Caki2 (cell line): Measurements from ENCODE around the gene MASP1. TPM values are rescaled to one million over a fixed set of nuclear protein-coding genes. Genes with fewer than 3 reads are reported as not detected.
A peak's percentile ranks its signal among the peaks of the same experiment; 100 is the strongest.
"Not testable (repeated sequence)": the region's sequence is repeated elsewhere in the genome, so short reads cannot be mapped to it uniquely, and the experiment has no call there.

Experiments used
- DNase-seq: peaks from one replicate; pipeline ENCODE4 v3.0.0-alpha.2; 2015; ENCODE audit warnings: low read depth
- in situ Hi-C: cut with HindIII; loops from 2 replicates; pipeline ENCODE4 v1.10.0; 2016; ENCODE audit warnings: low sequenced_read_pairs, low pct_unique_long_range_greater_than_20kb, mixed read lengths
- total RNA-seq: library from RNA; depleted of rRNA; stranded (reverse); fragments of >200 nt; shearing (Covaris generic); gene quantifications from 2 replicates; pipeline ENCODE4 v1.2.3, GENCODE V29; 2014; ENCODE audit warnings: low replicate concordance

The MASP1 gene
- total RNA-seq, 1 experiment from 2014 or later = not detected

DNA sequence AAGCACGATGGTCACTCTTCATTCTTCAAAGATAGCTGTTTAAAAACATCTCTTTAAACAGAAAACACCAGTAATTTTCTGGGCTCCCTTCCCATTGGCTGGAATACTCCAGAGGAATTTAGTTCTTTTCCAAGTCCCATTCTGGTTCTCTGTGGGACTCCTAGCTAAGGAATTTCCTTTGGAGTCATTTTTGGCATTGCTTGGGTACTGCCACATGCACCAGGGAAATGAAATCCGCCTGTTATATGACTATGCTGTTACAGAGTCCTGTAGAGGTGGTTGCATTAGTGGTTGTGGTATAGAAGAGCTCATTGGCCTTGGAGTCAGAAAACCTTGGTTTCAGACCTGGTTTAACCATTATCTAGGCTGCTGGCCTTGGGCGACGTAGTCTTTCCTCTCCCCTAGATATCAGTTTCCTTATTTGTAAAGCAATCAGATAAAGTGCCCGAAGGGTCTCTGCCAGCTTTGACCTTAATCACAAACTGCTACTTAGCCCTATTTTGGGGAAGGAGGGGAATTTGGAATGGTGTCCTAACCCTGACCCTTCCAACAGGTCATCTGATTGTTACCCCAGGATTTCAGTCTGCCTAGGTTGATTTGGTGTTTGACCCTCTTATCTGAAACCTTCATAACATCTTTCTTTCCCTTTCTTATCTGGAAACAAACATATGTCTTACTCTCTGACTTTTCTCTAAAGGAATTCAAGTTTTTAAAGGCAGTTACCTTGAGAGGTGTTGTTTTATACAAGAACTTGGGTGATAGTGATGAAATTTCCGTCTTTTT lies 80.8 kb downstream of the MASP1 start:
- in situ Hi-C loops = loop anchor here (25.0 kb wide), 1 partner anchor 477 kb away; no protein-coding TSS in a partner anchor
- no peak for DNase-seq

DNA sequence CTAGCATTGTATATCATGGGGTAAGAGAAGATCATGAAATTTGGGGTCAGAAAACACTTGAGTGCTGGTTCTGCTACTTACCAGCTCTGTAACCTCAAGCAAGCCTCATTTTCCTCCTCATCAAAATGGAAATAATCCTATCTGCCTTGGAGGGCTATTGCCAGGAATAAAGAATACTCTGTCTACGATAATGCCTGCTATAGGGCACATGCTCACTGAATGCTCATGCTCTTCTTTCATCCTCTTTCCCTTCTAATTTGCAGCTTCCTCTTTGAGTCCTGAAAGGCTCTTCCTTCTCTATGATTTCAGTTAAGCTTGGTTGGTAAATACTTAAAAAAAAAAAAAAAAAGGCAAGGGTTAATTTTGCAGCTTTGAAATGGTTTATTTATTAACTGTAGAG lies 81.4 kb downstream of the MASP1 start:
- no peak for DNase-seq
- in situ Hi-C loops = loop anchor here (25.0 kb wide), 1 partner anchor 477 kb away; no protein-coding TSS in a partner anchor

DNA sequence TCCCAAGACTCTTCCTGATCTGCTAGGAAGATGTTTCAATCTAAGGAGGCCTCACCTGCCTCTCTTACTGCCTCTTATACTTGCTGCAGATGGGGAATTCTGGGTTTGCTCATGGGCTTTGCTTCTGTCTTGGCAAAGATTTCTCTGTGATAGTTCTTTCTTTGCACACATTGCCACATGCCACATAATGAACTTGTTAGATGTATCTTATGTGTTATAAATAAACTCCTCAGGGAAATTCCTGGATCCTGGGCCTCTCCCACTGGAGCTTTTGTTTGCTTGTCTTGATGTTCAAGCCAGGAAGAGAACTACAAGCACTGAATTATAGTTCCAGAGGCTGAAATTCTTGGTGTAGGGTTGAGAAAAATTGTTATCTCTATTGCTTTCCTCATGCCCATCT lies 82.0 kb downstream of the MASP1 start:
- in situ Hi-C loops = loop anchor here (25.0 kb wide), 1 partner anchor 478 kb away; no protein-coding TSS in a partner anchor
- no peak for DNase-seq

DNA sequence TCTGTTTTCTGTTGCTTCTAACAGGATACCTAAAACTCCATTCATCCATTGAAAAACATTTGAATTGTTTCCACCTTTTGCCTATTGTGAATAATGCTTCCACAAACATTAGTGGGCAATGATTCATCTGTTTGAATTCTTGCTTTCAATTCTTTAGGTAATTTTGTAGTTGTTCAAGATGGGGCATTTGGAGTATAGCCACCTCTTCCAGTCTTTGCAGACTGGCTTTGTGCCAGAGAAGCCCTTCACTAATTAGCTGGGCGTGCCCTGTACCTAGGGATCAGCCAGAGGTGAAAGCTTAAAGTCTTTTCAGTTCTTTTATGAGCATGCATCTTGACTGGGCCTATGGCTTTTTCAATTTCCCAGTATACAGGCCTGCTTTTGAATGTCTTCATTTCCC lies 83.4 kb downstream of the MASP1 start:
- in situ Hi-C loops = loop anchor here (25.0 kb wide), 1 partner anchor 479 kb away; no protein-coding TSS in a partner anchor
- peak; percentile 82 for DNase-seq

DNA sequence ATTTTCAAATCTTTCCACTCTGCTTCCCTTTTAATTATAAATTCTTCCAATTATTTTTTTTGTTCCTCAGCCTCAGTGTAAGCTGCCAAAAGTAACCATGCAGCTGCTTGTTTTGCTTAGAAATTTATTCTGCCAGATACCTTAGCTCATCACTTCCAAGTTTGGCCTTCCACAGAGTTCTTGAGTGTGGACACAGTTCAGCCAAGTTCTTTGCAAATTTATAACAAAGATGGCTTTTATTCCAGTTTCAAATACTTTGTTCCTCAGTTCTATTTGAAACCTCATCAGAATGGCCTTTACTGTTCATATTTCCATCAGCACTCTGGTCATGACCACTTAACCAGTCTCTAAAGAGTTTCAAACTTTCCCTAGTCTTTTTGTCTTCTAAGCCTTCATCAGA lies 83.9 kb downstream of the MASP1 start:
- DNase-seq = no peak
- in situ Hi-C loops = loop anchor here (25.0 kb wide), 1 partner anchor 480 kb away; no protein-coding TSS in a partner anchor

DNA sequence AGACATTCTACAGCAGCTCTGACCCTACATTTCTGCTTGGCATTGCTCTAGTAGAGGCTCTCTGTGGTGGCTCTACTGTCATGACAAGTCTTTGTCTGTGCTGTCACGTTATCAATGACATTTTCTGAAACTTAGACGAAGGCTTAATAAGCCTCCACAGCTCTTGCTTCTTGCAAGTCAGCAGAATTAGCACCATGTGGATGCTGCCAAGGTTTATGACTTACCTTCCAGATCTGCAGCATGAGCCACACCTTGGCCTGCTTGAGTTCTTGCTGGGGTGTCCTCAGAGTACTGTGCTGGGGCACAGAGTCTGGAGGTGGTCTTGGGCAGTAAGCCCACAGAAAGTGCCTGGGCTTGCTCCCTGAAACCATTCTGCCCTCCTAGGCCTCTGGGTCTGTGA lies 84.5 kb downstream of the MASP1 start:
- no peak for DNase-seq
- in situ Hi-C loops = loop anchor here (25.0 kb wide), 1 partner anchor 480 kb away; no protein-coding TSS in a partner anchor

DNA sequence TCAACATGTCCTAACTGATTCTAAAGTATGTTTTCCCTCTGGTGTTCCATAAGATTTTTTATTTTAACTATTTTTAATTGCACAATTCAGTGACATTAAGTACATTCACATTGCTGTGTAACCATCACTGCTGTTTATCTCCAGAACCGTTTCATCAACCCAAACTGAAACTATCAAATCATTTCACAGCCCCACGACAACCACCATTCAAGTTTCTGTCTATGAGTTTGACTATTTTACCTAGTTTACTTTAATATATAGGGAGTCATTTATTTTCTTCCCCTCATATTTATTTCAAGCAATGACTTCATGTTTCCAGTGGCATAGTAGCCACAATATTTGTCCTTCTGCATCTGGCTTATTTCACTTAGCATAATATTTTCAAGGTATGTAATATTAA lies 85.9 kb downstream of the MASP1 start:
- DNase-seq = no peak
- in situ Hi-C loops = loop anchor here (25.0 kb wide), 1 partner anchor 482 kb away; no protein-coding TSS in a partner anchor

DNA sequence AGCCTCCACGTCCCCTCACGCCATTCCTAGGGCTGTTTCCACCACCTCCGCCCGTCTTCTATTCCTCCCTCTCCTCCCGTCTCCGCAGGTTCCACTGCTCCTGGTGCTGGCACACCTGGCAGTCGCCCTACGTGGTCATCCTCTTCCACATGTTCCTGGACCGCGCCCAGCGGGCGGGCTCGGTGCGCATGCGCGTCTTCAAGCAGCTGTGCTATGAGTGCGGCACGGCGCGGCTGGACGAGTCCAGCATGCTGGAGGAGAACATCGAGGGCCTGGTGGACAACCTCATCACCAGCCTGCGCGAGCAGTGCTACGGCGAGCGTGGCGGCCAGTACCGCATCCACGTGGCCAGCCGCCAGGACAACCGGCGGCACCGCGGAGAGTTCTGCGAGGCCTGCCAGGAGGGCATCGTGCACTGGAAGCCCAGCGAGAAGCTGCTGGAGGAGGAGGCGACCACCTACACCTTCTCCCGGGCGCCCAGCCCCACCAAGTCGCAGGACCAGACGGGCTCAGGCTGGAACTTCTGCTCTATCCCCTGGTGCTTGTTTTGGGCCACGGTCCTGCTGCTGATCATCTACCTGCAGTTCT lies 92.0 kb downstream of the MASP1 start:
- in situ Hi-C loops = loop anchor here (25.0 kb wide), 1 partner anchor 488 kb away; no protein-coding TSS in a partner anchor
- DNase-seq = not testable (repeated sequence)

DNA sequence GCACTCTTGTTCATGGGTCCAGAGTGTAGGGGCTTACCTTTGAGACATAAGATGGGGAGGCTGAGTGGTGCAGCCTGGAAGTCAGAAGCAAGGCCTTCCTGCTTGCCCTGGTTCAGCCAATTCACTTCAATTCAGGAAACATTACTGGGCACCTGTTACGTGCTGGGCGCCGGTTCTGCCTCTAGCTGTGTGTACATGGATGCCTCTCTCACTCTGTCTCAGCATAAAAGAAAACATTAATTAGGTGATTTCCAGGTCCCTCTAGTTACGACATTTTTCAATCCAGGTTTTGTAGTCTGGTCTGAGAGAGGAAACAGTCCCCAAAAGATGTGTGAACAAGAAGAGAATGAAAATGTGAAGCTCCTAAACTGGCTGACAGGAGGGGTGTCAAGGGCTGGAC lies 93.0 kb downstream of the MASP1 start:
- in situ Hi-C loops = no loop called here
- no peak for DNase-seq

DNA sequence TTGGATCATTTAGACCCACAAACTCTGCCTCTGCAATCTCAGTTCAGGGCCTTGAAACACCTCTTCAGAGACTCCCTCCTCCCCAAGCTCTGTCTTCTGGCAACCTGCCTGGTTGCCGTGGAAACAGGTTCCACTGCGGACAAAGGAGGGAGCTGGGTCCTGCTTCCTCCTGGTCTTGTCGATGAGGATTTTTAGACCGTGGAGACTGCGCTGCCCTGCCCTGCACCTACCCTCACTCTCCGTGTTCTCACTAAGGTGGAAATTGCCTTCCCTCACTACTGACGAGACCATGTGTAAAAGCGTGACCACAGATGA lies 94.2 kb downstream of the MASP1 start, which contains the start of gene RTP1:
TSS of gene RTP1 (plus strand) at position 152 of the 315 bp plus-strand sequence. CDS start at position 182, 30 bp downstream.
- no peak for DNase-seq
- in situ Hi-C loops = no loop called here

DNA sequence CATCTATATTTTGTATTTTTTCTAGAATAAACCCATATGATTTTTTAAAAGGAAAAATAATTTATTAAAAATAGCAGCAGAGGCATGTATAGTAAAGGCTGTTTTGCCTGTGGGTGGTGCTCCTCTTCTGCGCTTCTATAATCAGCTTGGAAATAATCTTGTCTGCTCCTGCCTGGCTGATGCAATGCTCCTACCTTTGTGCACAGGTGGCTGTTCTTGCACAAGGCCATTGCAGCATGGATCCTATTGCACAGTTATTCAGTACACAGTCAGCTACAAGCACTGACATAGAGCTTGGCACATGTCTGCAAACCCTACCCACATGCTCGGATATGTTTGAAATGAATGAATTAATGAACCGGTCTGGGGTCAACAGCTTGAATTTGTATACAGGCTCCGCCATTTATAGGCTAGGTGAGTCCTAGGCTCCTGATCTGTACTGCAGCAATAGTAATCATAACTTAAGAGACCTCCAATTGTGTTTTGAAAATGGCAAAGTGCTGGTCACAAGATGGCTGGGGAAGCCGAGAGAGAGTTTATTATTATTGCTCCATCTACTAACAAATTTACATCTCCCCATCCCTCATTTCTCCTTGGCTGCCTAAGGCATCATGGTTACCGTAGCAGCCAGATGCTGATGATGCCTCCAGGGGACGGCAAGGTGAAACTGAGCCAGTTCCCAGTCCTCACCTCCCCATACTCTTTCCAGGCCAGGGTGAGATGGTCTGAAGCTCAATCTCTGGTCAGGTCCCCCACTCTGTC lies 94.8 kb downstream of the MASP1 start:
- in situ Hi-C loops = no loop called here
- no peak for DNase-seq

DNA sequence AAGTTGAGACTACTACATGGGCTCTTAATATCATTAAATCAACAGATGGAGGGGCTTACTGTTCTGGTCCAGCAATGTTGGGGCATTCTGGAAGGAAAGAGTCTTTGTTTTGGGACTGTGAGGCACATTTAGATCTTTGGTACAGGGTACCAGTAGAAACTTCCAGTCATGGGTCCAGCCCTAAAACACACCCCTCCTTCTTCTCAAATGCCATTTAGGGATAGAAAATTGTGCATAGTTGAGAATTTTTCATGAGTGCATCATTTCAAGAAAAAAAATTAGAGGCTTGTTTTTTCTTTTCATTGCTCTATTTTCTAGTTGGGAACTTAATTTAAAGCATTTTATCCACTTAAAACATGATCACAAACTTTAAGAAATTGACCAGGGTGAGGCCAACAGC lies 98.4 kb downstream of the MASP1 start:
- in situ Hi-C loops = no loop called here
- no peak for DNase-seq

DNA sequence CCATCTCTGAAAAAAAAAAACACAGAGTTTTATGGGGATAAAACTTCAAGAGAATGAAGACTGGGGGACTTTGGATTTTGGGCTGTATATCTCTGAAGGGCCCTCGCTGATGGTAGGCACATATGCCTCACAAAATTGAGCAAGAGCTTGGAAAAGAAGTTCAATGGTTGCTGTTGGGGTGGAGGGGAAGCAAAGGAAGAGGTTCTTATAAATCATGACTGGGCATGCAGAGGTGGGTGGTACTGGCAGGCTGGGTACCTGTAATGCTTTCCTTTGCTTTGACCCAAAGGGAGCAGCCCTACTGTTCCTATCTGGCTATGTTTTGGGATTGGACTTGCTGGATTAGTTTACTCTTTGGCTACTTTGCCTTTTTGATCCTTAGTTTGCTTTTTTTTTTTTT lies 100.3 kb downstream of the MASP1 start:
- no peak for DNase-seq
- in situ Hi-C loops = no loop called here

DNA sequence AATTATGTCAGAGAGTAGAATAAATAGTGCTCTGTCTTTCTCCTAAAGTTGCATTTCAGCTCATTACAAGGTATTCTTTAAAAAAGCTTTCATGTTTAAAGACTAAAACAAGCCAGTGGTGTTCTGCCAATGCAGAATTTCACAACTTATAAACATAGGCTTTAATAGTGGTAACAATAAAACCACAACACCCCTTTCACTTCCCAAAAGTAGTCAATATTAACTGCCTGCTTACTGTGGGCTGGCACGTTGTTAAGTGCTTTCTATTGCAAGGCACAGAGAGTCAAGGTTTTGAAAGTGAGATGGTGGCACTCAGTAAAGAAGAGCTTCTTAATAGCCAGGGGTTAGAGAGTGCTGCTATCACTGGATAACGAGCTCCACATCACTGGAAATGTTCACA lies 102.6 kb downstream of the MASP1 start:
- no peak for DNase-seq
- in situ Hi-C loops = no loop called here

DNA sequence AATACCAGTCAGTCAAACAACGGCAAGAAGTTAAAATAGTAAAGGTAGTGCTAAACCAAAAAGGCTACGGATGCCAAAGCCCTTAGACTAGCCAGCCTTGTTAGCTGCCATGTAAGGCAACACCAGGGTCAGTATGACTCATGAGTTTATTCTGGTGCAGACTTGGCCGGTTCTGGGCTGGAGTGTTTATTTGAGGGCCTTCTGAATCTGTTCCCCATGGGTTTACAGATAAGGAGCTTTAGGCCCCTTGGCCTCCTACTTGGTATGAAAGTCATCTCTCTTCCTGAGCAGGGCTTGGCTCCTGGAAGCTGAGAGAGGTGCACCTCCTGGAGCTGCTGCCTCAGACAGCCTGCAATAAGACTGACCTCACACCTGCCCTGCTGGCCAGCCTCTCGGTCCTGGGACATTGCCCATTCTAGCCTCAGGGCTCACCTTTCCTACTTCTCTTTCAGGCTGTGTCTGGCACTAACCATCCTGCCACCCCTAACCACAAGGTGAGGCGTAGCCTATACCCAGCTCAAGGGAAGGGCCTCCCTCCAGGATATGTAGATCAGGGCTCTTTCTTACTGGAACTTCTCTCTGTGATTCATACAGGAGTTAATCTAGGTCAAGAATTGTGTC lies 104.6 kb downstream of the MASP1 start:
- no peak for DNase-seq
- in situ Hi-C loops = no loop called here

DNA sequence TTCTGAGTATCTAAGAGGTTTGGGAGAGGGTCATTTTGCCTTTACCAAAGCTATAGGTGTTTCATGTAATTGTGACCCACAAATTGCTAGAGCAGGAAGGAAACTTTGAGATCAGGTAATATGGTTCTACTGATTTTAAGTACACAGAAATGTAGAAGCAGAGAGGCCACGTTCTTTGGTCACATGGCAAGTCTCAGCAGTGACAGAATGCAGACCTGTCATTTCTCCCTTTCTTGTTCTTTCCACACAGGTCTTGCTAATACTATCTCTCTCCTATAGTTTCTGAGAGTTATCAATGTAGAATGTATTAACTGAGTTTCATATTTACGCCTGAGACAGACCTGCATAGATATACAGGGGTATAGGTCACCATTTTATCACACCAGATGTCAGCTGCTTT lies 105.2 kb downstream of the MASP1 start:
- in situ Hi-C loops = no loop called here
- DNase-seq = no peak

DNA sequence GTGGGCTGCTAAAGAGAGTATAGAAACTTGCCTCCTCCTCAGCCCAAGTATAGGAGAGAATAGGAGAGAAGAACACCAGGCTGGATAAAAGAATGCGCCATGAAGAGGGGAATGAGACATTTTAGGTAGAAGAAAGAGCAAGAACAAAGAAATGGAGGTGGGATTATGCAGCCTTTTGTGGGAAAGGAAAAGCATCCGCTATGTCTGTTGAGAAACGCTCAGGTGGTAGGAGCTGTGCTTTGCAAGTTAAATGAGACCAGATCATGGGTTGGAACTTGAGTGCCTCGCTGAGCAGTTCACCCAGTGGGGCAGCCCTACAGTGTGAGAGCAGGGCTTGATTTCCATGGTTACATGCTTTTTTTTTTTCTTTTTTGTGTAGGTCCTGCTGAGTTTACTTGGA lies 105.8 kb downstream of the MASP1 start:
- no peak for DNase-seq
- in situ Hi-C loops = no loop called here
